Right ventricle myocardium inferior (tissue), 1 donor: Measurements from ENCODE around the gene CNBP. TPM values are rescaled to one million over a fixed set of nuclear protein-coding genes. Genes with fewer than 3 reads are reported as not detected.

Experiments used
- ATAC-seq: fragments of 200-7000 bp; cut with Tn5 transposase; one replicate; pipeline ENCODE4 v1.9.1; 2020; ENCODE audit warnings: mild to moderate bottlenecking, moderate library complexity
- DNase-seq: peaks from one replicate; pipeline ENCODE4 v3.0.0; 2021; ENCODE audit errors: missing footprints
- intact Hi-C: fragments of 100-400 bp; cut with DNase I; formaldehyde crosslinking; loops from one replicate; pipeline ENCODE4 v1.11.0; 2022
- total RNA-seq: library from RNA; stranded (reverse); fragmentation: NEBNext Ultra II Directional; extraction: Animal tissue kit (Norgen Biotek cat#: 25700); gene quantifications from one replicate; pipeline ENCODE4 v1.2.1, GENCODE V29; 2021
- donor health status: DM: no; HTN: yes; CAD: no; lungs with severe emphysema.

CNBP gene
- total RNA-seq, 1 donor from 2014 or later, result 458 TPM

- ATAC-seq (no peak), DNase-seq (peak; percentile 69)
- intact Hi-C loops, result loop anchor here (1.0 kb wide), 1 partner anchor 66 kb away; no protein-coding TSS in a partner anchor
These were observed 64.2 kb downstream of the CNBP start for GRCh38 chr3:129119365-129120100.

GRCh38 chr3:129118745-129119144 lies 65.0 kb downstream of the CNBP start:
- no peak for DNase-seq
- ATAC-seq, result no peak
- intact Hi-C loops, result no loop called here

Other genes with a start within 250 kb of the CNBP start
- 0.49 TPM for gene CFAP92, start 189.8 kb downstream of the CNBP start, total RNA-seq
- gene EFCC1, start 182.6 kb downstream of the CNBP start, total RNA-seq, result 2.3 TPM
- not detected for gene GP9, start 123.1 kb downstream of the CNBP start, total RNA-seq
- gene RAB43, start 62.1 kb downstream of the CNBP start, total RNA-seq, result 3.4 TPM
- 25.1 TPM for gene ISY1, start 22.8 kb downstream of the CNBP start, total RNA-seq
- 83.9 TPM for gene COPG1, start 65.7 kb upstream of the CNBP start, total RNA-seq
- gene HMCES, start 95.0 kb upstream of the CNBP start, total RNA-seq, result 42.3 TPM
- not detected for gene EFCAB12, start 244.7 kb upstream of the CNBP start, total RNA-seq